ENCODE results near the gene KIF4A. TPM values are rescaled to one million over a fixed set of nuclear protein-coding genes. Genes with fewer than 3 reads are reported as not detected.

Gene KIF4A
- total RNA-seq, 3 donors from 2014 or later (not counting 1 experiment from before 2014, with no cell fraction given), result 0.53 to 1.3 (median 0.79) TPM

DNA sequence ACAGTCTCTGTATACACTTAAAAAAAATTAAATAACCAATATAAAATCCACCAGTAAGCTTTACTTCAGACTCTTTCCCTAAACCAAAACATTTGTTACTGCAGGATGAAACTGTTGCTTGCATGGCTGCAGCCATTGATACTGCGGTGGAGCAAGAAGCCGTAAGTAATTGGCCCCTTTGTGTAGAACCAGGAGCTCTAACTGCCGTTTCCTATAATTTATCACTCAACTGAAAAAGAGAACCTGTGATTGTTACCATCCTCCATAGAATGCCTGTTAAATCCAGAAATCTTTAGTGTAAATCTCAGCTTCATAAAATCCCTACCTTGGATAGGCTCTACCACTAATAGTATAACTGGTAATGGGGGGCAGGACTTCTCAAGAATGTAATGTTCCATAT lies 62.6 kb downstream of the KIF4A start:
- ATAC-seq, result no peak

DNA sequence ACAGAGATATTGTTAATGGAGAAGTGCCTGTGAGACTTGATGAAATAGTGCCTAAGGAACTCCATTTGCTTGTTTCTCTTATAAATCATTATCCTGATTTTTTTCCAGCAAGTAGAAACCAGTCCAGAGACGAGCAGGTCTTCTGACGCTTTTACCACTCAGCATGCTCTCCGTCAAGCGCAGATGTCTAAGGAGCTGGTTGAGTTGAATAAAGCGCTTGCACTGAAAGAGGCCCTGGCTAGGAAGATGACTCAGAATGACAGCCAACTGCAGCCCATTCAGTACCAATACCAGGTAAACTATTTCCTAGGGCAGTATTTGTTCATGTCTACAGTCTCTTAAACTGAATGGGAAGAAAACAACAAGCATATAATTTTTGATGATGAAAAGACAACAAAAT lies 63.6 kb downstream of the KIF4A start:
- Mint-ChIP-seq H3K4me3 (no peak overlapping the region), H3K4me1 (no peaks in the 10 kb centered on the region), H3K27me3 (ENCODE audit: low read depth in 2 of 2) (no peaks in the 10 kb centered on the region), H3K27ac (no peak overlapping the region), H3K9me3 (no peaks in the 10 kb centered on the region), H3K36me3 (no peaks in the 10 kb centered on the region)
- Histone ChIP-seq H3K27ac (ENCODE audit: low read length) (no peak overlapping the region), H3K4me3 (ENCODE audit: low read length) (no peak overlapping the region), H3K27me3 (ENCODE audit: control insufficient read depth, insufficient read depth, low read length) (no peaks in the 10 kb centered on the region), H3K9me3 (ENCODE audit: control insufficient read depth, insufficient read depth, low read length) (no peaks in the 10 kb centered on the region), H3K4me1 (ENCODE audit: control insufficient read depth, insufficient read depth, low read length) (no peaks in the 10 kb centered on the region), H3K36me3 (ENCODE audit: control insufficient read depth, insufficient read depth, low read length) (no peaks in the 10 kb centered on the region)
- DNase-seq (no peak), ATAC-seq (no peak)
- intact Hi-C loops (cut with micrococcal nuclease), result no loop called here
- TF ChIP-seq, protein P1, sequence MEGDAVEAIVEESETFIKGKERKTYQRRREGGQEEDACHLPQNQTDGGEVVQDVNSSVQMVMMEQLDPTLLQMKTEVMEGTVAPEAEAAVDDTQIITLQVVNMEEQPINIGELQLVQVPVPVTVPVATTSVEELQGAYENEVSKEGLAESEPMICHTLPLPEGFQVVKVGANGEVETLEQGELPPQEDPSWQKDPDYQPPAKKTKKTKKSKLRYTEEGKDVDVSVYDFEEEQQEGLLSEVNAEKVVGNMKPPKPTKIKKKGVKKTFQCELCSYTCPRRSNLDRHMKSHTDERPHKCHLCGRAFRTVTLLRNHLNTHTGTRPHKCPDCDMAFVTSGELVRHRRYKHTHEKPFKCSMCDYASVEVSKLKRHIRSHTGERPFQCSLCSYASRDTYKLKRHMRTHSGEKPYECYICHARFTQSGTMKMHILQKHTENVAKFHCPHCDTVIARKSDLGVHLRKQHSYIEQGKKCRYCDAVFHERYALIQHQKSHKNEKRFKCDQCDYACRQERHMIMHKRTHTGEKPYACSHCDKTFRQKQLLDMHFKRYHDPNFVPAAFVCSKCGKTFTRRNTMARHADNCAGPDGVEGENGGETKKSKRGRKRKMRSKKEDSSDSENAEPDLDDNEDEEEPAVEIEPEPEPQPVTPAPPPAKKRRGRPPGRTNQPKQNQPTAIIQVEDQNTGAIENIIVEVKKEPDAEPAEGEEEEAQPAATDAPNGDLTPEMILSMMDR (IDR thresholded peaks at IDR 0.05), result no peak
- 98% methylated on average over 5 of the region's 5 CpGs for WGBS (ENCODE audit: insufficient coverage)

More for the DNA sequence above, 62.6 kb downstream of the KIF4A start:
- WGBS (ENCODE audit: insufficient coverage), result 100% methylated on average over 3 of the region's 3 CpGs
- Mint-ChIP-seq H3K4me3 (no peak overlapping the region), H3K9me3 (no peaks in the 10 kb centered on the region), H3K36me3 (no peaks in the 10 kb centered on the region), H3K27me3 (ENCODE audit: low read depth in 2 of 2) (no peaks in the 10 kb centered on the region), H3K4me1 (no peaks in the 10 kb centered on the region), H3K27ac (no peak overlapping the region)
- no peak overlapping the region for H3K27ac ChIP-seq (ENCODE audit: low read length)
- no peaks in the 10 kb centered on the region for H3K27me3 ChIP-seq (ENCODE audit: control insufficient read depth, insufficient read depth, low read length)
- no peaks in the 10 kb centered on the region for H3K9me3 ChIP-seq (ENCODE audit: control insufficient read depth, insufficient read depth, low read length)
- intact Hi-C loops (cut with micrococcal nuclease), result no loop called here
- H3K36me3 ChIP-seq (ENCODE audit: control insufficient read depth, insufficient read depth, low read length), result no peaks in the 10 kb centered on the region
- TF ChIP-seq, protein P1 (IDR thresholded peaks at IDR 0.05), result no peak
- H3K4me3 ChIP-seq (ENCODE audit: low read length), result no peak overlapping the region
- H3K4me1 ChIP-seq (ENCODE audit: control insufficient read depth, insufficient read depth, low read length), result no peaks in the 10 kb centered on the region
- DNase-seq, result no peak

DNA sequence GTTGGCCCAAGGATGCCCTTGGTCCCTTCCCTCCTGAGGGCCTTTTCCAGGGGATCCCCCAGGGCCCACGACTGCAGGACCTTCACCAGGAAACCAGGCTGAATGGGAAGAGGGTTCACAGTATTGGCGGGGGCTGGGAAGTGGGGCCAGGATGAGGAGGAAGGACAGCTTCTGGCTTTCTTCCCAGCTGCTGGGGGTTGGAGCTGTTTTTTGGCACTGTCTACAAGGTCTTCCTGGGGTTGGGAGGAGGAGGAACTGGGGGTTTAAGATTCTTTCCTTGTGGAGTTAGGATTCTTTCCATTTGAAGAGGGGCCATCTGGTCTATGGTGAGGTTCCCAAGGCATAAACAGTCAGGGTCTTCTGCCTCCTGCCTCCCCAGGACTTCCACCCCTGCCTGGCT lies 64.8 kb downstream of the KIF4A start:
- H3K27me3 ChIP-seq (ENCODE audit: control insufficient read depth, insufficient read depth, low read length), result no peaks in the 10 kb centered on the region
- Mint-ChIP-seq H3K4me3 (no peak overlapping the region), H3K27ac (peak overlapping the region in 1 of 2 donors; percentile 33), H3K36me3 (no peaks in the 10 kb centered on the region), H3K4me1 (no peaks in the 10 kb centered on the region), H3K9me3 (no peaks in the 10 kb centered on the region), H3K27me3 (ENCODE audit: low read depth in 2 of 2) (no peaks in the 10 kb centered on the region)
- whole genome bisulfite sequencing (ENCODE audit: insufficient coverage), result 86% methylated on average over 2 of the region's 2 CpGs
- no peak overlapping the region for H3K27ac ChIP-seq (ENCODE audit: low read length)
- H3K36me3 ChIP-seq (ENCODE audit: control insufficient read depth, insufficient read depth, low read length), result no peaks in the 10 kb centered on the region
- no peaks in the 10 kb centered on the region for H3K9me3 ChIP-seq (ENCODE audit: control insufficient read depth, insufficient read depth, low read length)
- ATAC-seq, result no peak
- DNase-seq, result no peak
- no peak overlapping the region for H3K4me3 ChIP-seq (ENCODE audit: low read length)
- H3K4me1 ChIP-seq (ENCODE audit: control insufficient read depth, insufficient read depth, low read length), result no peaks in the 10 kb centered on the region
- TF ChIP-seq, protein P1 (IDR thresholded peaks at IDR 0.05), result no peak
- intact Hi-C loops (cut with micrococcal nuclease), result no loop called here

DNA sequence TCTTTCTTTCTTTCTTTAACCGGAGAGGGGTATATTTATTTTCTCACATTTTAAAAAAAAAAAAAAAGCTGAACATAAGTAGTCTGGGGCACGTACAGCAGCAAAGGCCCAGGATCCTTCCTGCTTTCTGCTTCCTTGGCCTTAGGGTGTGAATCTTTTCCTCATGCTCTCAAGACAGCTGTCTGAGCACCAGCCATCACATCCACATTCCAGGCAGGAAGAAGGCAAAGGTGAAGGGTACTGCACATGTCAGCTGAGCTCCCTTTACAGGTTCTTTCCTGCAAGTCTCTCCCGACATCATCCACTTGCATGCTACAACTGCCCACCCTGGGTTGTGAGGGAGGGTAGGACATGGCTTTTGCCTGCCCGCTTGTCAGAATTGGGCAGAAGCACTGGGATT lies 69.6 kb downstream of the KIF4A start:
- Mint-ChIP-seq H3K4me3 (no peak overlapping the region), H3K9me3 (no peaks in the 10 kb centered on the region), H3K36me3 (no peaks in the 10 kb centered on the region), H3K4me1 (no peaks in the 10 kb centered on the region), H3K27me3 (ENCODE audit: low read depth in 2 of 2) (no peaks in the 10 kb centered on the region), H3K27ac (no peak overlapping the region)
- Histone ChIP-seq H3K36me3 (ENCODE audit: control insufficient read depth, insufficient read depth, low read length) (no peaks in the 10 kb centered on the region), H3K9me3 (ENCODE audit: control insufficient read depth, insufficient read depth, low read length) (no peaks in the 10 kb centered on the region), H3K4me1 (ENCODE audit: control insufficient read depth, insufficient read depth, low read length) (no peaks in the 10 kb centered on the region), H3K27ac (ENCODE audit: low read length) (no peak overlapping the region), H3K4me3 (ENCODE audit: low read length) (no peak overlapping the region), H3K27me3 (ENCODE audit: control insufficient read depth, insufficient read depth, low read length) (no peaks in the 10 kb centered on the region)
- DNase-seq (no peak), ATAC-seq (no peak)
- WGBS (ENCODE audit: insufficient coverage), result 98% methylated on average over 3 of the region's 4 CpGs
- intact Hi-C loops (cut with micrococcal nuclease), result no loop called here
- TF ChIP-seq, protein P1 (IDR thresholded peaks at IDR 0.05), result no peak

Data from natural killer cell (primary cell).